HG02763 (cell line): ENCODE data around the gene MON2.
"Not testable (repeated sequence)": the region's sequence is repeated elsewhere in the genome, so short reads cannot be mapped to it uniquely, and the experiment has no call there.

ENCODE experiments used
- ATAC-seq: cut with Tn5 transposase; IDR thresholded peaks from one replicate; pipeline ENCODE4 v1.9.1; 2021; ENCODE audit warnings: mild to moderate bottlenecking, moderate library complexity; ENCODE audit not compliant: unreplicated experiment

MON2 gene

DNA sequence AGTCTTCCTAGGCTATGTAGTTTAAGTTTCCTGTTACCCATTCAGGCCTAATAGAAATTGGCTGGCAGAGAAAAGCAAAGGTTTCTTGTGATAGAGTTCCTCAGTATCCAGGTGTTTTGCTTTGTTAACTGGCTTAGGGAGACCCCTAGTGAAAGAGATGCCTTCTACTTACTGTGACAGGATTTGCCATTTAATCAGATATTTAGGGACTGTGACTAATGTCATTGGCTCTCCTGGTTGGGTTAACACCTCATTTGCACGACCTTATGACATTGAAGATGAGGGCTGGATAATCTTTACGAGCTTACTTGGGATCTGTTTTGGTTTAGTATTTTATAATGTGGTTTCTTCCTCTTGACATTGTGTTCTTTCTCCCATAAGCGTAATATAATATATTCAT, 5.8 kb downstream of the MON2 start:
- no peak for ATAC-seq

DNA sequence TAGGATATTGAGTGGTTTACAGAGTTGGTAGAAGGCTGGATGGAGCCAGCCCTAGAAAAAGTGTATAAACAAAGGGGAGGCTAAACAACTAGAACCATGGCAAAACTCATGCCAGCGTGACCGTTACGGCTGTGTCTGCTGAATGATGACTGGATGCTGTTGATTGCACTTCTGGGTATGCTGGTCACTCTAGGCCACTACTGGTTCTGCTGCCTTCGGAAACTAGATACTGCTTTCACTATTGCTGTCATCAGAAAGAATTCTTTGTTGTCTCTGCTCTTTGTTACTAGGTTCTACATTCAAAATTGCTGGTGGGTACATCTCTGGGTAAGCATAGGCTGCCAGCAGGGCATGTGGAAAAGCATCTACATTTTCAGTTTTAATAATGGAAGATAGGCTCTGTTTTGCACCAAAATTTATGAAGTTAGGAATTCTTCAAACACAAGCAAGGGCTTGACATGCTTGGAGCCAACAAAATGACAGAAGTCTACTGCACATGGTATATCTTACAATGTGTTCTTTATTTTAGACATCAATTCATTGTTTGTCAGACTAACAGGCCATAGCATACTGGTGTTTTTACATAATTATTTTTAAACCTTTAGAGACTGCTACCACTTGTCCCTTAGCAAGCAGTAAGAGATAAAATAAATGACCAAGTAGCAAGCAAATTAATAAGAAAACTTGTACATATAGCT, 15.4 kb downstream of the MON2 start:
- ATAC-seq: no peak

DNA sequence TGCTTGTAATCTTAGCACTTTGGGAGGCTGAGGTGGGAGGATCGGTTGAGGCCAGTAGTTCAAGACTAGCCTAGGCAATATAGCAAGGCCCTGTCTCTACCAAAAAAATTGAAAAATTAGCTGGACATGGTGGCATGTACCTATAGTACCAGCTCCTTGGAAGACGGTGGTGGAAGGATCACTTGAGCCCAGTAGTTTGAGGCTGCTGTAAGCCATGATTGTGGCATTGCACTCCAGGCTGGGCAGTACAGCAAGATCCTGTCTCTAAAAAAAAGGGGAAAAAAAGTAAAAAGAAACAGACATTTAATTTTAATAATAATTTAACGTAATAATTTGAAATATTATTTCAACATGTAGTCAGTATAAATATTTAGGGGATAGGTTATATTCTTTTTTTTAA, 16.1 kb downstream of the MON2 start:
- ATAC-seq: no peak

DNA sequence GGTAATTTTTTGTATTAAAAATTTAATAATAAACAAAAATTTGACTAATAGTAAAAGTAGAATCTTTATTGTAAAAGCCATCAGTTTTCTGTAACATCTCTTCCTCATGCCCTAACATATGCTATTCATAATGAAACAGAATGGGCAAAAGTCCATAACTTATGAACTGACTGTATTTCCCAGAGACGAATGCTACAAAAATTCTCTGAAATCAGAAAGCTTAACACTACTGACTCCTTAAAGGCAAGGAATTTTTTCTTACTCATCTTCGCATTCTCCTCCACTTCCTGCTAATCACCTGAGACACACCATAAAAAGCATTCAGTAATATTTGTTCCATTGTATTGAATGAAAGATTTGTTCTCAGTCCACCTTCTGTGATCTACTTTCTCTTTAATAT, 17.6 kb downstream of the MON2 start:
- no peak for ATAC-seq

DNA sequence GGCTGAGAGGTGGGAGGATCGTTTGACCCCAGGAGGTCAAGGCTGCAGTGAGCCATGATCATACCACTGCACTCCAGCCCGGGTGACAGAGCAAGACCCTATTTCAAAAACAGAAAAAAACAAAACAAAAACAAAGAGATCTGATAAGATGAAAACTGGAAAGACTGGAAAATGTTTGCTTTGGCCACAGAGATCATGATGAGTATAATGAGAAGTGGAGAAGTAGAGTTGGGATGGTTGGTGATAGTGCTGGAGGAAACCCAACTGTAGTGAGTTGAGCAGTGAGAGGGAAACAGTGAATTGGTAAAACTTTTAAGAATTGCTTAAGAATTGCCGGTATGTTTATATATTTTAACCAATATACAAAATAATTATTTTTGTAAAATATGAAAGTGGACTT, 39.2 kb downstream of the MON2 start:
- ATAC-seq: no peak

DNA sequence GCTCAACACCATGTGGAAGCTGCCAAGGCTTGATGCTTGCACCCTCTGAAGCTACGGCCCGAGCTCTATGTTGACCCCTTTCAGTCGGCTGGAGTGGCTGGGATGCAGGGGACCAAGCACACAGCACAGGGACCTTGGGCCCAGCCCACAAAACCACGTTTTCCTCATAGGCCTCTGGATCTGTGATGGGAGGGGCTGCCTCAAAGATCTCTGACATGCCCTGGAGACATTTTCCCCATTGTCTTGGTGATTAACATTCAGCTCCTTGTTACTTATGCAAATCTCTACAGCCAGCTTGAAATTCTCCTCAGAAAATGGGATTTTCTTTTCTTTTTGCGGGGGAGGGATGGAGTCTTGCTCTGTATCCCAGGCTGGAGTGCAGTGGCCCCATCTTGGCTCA, 46.3 kb downstream of the MON2 start:
- ATAC-seq: no peak

DNA sequence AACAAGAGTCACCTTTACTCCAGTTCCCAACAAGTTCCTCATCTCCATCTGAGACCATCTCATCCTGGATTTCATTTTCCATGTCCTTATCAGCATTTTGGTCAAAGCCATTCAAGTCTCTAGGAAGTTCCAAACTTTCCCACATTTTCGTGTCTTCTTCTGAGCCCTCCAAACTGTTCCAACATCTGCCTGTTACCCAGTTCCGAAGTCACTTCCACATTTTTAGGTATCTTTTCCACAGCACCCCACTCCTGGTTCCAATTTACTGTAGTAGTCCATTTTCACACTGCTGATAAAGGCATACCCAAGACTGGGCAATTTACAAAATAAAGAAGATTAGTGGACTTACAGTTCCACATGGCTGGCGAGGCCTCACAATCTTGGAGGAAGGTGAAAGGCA, 47.5 kb downstream of the MON2 start:
- not testable (repeated sequence) for ATAC-seq

DNA sequence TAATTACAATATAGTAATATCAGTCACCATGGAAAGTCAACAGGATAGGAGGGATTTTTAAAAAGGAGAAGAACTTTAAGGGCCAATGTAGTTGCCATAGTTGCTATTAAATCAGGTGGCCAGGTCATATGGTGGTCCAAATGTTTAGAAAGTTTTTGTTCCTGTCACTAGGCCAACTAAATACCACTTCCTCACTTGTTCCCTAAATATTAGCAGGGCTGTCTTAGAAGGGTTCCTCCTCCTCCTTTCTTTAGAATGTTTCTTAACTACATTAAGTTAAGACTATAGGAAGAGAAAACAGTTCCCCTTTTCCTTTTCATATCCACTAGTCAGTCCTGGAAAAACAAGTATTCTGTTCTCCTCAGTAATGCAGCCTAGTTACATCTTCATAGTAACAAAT, 50.3 kb downstream of the MON2 start:
- no peak for ATAC-seq

DNA sequence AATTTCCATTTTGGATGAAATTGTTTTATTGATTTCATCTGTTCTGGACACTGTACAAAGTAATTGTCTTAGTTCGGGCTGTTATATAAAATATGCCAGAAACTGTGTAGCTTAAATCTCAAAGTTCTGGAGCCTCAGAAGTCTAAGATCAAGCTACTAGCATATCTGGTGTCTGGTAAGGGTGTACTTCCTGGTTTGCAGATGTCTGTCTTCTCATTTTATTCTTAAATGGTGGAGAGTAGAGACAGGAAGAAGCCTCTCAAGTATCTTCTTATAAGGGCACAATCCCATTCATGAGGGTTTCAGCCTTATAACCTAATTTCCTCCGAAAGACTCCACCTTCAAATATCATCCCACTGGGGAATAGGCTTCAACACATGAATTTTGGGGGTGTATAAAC, 51.3 kb downstream of the MON2 start:
- no peak for ATAC-seq

DNA sequence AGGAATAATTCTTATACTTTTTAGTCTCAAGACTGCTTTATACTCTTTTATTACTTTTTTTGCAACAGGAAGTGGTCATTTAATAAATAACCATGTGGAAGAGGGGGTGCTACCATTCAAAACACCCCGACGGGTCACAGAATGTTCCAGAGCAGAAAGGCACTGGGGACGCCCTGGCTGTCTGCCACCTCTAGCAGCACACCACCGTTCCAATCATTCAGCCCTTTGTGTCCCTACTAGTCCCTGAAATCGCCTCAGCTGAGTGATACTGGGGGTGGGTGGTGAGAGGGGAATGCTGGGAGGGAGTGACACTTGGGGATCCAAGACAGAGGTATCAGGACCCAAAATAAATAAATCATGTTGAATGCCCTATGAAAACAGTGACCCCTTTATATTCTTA, 52.4 kb downstream of the MON2 start:
- no peak for ATAC-seq

DNA sequence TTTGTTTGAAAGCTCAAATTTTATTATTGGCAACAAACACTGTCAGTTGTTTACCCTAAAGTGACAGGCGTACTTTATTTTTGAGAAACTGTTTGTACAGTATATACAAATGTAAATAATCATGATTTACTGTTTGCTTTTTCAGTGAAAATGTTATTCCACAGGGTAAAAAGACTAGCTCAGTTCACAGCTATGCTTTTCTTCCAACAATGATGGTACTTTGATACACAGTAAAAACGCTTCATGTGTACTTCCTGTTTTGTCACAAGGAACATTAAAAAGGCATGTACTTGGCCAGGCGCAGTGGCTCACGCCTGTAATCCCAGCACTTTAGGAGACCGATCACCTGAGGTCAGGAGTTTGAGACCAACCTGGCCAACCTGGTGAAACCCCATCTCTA, 53.7 kb downstream of the MON2 start:
- ATAC-seq: no peak

DNA sequence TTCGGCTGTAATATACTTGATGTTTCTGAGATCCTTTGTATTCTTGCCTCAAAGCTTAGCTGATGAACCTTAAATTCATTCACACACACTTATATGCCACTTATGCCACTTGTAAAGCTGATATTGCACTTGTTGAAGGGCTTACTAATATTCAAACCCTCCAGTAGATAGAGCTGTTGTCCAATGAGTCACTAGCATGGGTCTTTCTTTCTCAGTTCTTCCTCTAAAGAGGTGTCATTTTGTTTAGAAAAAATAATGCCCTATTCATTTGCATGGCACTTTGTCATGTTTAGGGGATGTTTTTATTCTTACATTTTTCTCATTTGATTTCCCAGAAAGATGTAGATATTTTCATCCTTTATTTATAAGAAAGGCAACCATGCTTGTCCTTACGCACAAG, 56.4 kb downstream of the MON2 start:
- ATAC-seq: no peak

DNA sequence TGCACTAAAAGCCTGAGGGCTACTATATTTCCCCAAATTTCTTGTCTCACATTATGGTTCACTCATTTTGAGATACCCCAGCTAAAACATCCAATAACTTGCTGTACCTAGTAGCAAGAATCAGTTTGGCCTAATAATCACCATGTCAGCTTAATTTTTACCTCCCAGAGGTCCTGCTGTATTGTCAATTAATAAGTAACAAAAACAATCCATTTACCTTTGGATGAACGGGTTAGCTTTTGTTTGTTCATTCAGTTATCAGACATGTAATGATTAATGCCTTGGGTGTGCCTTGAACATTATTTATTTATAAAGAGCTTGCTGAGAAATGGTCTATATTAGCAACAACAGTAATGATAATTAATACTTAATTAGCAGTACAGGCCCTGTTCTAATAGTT, 57.0 kb downstream of the MON2 start:
- no peak for ATAC-seq

DNA sequence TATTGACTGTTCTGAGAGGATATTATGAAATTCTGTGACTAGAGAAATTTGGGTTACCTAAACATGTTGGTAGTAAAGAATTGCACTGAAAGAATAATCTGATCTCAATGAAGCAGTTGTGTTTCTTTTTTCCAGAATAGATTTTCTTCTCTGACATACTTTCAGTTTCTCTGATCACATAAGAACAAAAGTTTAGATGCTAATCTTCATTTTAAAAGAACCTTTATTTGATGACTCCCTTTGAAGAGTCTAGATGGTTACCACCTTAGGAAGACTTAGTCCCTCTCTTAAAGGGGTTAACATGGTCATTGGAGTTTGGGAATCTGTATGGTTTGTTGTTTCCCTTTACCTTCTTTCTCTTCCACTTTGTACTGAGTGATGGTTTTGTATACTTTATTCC, 58.6 kb downstream of the MON2 start:
- no peak for ATAC-seq

DNA sequence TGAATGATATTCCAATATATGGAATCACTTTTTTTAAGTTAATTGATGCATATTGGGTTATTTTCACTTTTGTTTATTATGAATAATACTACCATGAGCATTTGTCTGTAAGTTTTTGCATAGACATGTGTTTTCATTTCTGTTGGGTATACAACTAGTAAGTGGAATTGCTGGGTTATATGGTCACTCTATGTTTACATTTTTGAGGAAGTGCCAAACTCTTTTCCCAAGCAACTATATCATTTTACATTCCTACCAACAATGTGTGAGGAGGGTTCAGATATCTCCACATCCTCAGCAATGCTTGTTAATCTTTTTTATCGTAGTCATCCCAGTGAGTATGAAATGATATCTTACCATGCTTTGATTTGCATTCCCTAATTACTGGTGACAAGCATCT, 64.0 kb downstream of the MON2 start:
- ATAC-seq: no peak

DNA sequence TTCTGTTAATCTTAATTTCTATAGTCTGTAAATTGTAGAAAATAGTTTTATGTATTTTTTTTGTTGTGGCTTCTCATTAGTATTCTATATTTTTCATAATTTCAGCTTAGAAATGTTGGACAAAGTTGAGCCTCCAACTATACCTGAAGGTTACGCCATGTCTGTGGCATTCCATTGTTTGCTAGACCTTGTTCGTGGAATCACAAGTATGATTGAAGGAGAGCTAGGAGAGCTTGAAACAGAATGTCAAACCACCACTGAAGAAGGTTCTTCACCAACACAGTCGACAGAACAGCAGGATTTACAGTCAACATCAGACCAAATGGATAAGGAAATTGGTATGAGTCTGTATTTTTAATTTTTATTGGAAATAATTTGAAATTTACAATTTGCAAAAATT, 65.7 kb downstream of the MON2 start:
- no peak for ATAC-seq

DNA sequence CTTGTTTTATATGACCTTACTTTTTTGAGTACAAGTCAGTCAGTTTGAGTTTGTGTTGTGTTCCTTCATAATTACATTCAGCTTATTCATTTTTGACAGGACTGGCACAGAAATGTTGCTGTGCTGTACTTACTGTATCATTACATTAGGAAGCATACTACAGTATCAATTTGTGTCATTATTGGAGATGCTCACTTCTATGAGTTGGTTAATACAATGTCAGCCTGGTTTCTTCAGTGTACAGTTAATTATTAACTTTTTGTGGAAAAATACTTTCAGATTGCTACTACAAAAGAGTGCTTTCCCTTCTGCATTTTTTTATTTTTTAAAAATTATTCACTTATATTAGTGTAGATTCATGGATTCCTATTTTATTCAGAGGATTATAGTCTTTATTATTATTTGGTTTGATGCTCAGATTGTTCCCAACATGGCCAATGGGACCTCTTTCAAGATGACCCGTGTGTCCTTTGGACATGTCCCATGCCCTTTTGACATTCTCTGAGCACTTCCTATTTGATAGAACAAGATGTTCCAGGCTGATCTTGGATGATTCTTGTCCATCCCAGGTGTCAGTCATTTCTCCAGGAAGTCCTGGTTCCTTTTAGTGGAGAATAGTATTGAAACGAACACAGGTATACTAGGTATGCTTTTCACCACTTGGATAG, 66.6 kb downstream of the MON2 start:
- ATAC-seq: no peak

DNA sequence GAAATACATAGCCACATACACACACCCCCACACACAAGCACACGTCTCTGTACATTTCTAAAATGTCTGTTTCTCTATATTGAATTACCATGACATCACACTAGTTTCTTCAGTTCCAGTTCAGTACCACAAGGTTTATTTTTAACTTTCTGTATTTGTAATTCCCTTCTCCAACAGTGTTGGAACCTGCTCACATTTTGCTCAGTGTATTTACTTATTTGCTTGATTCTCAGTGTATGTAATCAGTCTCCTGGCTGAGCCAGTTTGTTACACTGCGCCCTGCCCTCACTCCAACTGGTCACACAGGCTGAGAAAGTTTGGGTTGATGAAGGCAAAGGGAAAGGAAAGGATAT, 67.1 kb downstream of the MON2 start:
- ATAC-seq: no peak

DNA sequence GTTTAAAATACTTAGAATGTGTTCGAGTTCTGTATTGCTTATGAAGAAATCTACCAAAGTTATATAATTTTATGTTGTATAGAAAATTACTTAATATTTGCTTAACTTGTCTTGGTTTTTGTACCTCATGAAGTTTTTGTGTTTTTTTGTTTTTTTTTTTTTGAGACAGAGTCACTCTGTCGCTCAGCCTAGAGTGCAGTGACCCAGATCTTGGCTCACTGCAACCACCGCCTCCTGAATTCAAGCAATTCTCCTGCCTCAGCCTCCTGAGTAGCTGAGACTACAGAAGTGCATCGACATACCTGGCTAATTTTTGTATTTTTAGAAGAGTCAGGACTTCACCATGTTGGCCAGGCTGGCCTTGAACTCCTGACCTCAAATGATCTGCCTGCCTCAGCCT, 69.9 kb downstream of the MON2 start:
- ATAC-seq: no peak

DNA sequence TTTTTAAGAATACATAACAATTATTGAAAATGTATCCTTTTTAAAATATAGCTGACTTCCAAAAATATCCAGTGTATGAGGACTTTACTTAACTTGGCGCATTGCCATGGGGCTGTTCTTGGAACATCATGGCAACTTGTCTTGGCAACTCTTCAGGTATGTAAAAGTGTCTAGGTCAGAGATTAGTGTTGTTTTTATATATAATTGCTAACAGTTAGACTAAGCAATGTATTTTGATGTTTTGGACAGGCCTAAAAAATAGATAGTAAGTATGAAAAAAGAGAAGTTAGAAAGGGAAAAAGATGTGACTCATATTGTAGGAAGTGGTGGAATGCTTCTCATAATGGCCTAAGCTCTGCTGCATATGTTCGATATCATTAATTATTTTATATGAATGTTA, 70.9 kb downstream of the MON2 start:
- no peak for ATAC-seq

DNA sequence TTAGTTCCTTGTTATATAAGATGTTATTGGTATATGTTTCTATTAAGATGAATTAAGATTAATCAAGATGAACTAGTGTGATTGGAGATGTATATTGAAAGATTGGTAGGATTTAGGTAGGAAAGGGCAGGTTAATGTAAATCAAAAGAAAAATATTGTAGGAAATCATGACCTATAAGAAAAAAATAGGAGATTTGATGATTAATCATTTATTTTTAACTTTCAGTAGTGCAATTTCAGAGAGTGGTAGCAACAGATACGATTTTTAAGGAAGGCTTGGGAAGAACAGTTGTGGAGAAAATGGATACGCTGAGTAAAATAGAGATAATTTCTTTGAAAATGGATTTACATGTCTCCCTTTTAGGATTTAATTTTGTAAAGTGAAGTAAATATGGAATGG, 73.7 kb downstream of the MON2 start:
- no peak for ATAC-seq

DNA sequence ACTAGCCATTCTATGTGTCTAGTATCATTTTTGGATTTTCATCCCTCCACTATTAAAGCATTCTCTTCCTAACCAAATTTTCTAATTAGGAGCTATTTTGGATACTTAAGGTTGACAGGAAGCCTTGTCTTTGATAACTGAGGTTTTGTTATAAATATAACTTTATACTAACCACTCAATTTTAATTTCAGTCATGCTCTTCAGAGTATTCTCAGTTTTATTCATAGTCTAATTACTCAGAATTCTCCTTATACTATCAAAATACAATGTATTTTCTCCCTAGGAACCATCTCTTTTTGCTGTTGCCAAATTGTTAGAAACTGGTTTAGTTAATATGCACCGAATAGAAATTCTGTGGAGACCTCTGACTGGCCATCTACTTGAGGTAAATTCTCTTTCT, 76.2 kb downstream of the MON2 start:
- no peak for ATAC-seq

DNA sequence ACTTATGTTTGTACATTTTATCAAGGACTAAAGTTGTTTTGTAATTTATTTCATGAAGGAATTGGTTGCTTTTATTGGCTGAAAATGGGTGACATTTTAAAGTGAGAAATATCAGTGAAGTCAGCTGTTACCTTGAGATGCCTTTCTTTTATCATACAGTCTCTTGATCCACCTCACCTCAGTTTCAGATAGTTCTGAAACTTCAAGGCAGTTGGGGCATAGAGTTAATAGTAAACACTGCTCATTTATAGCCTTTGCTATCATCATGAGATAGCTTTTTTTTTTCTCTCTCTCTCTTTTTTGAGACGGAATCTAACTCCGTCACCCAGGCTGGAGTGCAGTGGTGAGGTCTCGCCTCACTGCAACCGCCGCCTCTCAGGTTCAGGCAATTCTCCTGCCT, 76.7 kb downstream of the MON2 start:
- no peak for ATAC-seq
